KOPT-K1 (cell line): Measurements from ENCODE around the gene CTAG2.
"Not testable (repeated sequence)": the region's sequence is repeated elsewhere in the genome, so short reads cannot be mapped to it uniquely, and the experiment has no call there.

Experiments
- H3K27ac ChIP-seq: fragments of 200-600 bp; sonication (generic); 2 replicates; pipeline ENCODE4 v1.5.1; 2016; ENCODE audit warnings: antibody characterized with exemption, mild to moderate bottlenecking, low read depth, low read length; ENCODE audit not compliant: poor library complexity, severe bottlenecking
- H3K36me3 ChIP-seq: fragments of 200-600 bp; sonication (generic); 2 replicates; pipeline ENCODE4 v1.5.1; 2017; ENCODE audit warnings: antibody characterized with exemption, mild to moderate bottlenecking, low read length, moderate library complexity; ENCODE audit not compliant: insufficient read depth
- H3K9me3 ChIP-seq: fragments of 200-600 bp; sonication (generic); 2 replicates; pipeline ENCODE4 v1.5.1; 2017; ENCODE audit warnings: antibody characterized with exemption, low read length, mild to moderate bottlenecking; ENCODE audit not compliant: insufficient read depth, poor library complexity, severe bottlenecking

The CTAG2 gene

DNA sequence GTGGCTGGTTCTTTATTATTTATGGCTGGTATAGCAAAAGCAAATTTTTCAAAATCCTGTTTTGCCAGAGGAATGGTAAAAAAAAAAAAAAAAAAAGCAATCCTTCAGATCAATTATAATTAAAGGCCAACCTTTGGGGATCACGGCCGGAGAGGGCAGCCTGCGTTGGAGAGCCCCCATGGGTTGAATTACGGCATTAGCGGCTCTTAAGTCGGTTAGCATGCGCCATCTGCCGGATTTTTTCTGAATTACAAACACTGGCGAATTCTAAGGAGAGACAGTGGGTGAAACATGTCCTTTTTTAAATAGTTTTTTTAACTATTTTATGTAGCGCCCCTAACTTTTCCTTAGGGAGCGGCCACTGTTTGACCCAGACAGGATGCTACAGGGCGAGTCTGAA, 39.8 kb downstream of the CTAG2 start:
- not testable (repeated sequence) for H3K36me3 ChIP-seq, H3K9me3 ChIP-seq, H3K27ac ChIP-seq

DNA sequence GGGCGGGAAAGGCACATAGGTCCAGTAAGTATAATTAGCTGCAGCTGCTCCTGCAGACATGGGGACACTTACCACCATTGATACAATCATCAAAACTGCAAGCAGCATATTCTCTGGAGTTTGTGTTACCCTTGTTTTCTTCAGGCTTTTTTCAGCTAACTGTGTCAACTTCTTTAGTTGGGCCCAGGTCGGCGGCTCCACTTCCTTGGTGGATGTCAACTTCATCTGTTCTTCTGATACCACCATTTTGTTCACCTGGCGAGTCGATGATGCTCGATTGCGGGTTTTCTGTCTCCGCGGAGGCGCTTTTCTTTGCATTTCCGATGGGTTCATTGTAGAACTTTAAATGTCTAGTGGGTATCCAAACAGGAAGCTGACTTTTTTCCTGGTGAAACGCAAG, 42.2 kb downstream of the CTAG2 start:
- not testable (repeated sequence) for H3K9me3 ChIP-seq, H3K27ac ChIP-seq, H3K36me3 ChIP-seq

DNA sequence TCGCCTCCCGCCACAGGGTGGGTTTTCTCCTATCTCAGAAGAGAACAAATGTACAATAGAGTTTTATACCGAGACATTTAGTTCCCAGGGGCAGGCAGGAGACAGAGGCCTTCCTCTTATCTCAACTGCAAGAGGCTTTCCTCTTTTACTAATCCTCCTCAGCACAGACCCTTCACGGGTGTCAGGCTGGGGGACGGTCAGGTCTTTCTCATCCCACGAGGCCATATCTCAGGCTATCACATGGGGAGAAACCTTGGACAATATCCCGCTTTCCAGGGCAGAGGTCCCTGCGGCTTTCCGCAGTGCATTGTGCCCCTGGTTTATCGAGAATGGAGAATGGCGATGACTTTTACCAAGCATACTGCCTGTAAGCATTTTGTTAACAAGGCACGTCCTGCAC, 44.6 kb downstream of the CTAG2 start:
- not testable (repeated sequence) for H3K27ac ChIP-seq, H3K36me3 ChIP-seq, H3K9me3 ChIP-seq

DNA sequence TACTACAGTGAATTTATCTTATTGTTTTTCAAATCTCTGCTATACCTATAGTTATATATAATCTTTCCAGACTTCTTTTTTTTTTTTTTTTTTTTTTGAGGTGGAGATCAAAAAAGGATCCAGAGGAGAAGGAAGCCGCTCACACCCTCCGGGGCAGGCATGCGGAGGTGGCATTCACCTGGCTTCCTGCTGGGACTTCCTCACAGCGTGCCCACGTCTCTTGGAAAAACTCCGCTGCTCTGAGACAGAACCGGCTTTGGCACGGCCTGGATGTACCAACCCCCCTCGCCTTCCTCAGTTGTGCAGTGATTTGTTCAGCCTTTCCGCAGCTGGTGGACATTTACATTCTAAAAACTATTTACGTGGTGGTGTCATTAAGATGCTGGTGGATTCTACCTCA, 45.4 kb downstream of the CTAG2 start:
- H3K9me3 ChIP-seq, H3K27ac ChIP-seq, H3K36me3 ChIP-seq: not testable (repeated sequence)

DNA sequence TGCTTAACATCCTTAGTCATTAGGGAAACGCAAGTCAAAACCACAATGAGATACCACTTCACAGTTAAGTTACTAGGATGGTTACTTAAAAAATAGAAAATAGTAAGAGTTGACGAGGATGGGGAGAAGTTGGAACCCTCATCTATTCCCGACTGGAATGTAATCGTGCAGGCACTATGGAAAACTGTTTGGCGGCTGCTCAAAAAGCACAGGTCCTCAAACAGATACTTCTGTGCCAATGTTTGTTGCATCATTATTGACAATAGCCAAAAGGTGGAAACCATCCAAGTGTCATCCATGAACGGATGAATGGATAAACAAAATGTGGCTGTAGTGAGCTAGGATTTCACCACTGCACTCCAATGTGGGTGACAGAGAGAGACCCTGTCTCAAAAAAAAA, 46.0 kb downstream of the CTAG2 start:
- Histone ChIP-seq H3K27ac (no peak overlapping the region), H3K9me3 (no peaks in the 10 kb centered on the region), H3K36me3 (no peaks in the 10 kb centered on the region)

DNA sequence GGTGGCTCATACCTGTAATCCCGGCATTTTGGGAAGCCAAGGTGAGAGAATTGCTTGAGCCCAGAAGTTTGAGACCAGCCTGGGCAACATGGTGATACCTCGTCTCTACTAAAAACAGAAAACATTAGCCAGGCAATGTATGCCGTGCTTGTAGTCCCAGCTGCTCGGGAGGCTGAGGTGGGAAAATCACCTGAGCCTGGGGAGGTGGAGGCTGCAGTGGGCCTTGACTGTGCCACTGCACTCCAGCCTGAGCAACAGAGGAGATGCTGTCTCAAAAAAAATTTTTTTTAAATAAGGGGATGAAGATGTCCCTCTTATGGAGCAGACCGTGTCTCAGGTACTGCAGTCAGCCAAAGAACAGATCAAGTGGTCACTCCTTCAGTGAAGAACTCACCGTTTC, 47.8 kb downstream of the CTAG2 start:
- Histone ChIP-seq H3K36me3 (no peaks in the 10 kb centered on the region), H3K9me3 (no peaks in the 10 kb centered on the region), H3K27ac (no peak overlapping the region)

DNA sequence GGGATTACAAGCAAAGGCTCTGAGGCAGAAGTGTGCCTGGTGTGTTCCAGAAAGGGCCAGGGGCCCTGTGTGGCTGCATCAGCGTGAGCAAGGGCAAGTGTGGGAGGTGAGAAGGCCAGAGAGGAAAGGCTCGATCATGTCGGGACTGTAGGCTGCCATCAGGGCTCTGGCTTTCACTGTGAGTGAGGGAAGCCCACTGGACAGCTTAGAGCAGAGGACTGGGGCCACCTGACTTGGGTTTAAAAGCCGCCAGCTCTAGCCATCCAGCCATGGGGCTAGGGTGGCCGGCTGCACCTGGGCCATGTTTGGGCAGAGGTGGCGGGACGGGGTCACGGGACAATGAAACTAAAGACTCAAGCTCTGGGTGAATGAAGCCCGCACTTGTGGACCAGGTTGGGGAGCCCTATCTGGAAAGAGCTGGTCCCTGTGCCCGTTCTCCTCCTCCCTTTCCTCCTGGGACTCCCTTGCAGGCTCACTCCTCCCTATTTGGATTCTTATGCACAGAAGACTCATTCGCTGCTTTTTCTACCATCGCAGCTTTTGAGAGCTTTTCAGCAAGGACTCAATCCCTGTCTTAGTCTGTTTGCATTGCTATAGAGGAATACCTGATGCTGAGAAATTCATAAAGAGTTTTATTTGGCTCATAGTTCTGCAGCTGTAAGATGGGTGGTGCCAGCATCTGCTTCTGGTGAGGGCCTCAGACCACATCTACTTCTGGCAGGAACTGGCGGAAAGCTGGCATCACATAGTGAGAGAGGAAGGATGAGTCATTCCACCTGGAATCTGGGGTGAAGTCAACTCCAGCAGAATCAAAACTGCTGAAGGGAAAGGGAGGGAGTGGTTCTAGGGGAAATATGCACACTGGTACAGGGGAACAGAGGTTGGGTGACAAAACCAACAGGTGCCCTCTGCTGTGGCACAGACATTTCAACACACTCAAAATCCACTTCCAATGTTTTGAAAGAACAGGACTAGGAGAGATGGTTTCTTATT, 49.6 kb downstream of the CTAG2 start:
- H3K27ac ChIP-seq = no peak overlapping the region
- H3K36me3 ChIP-seq = no peaks in the 10 kb centered on the region
- H3K9me3 ChIP-seq = no peaks in the 10 kb centered on the region

DNA sequence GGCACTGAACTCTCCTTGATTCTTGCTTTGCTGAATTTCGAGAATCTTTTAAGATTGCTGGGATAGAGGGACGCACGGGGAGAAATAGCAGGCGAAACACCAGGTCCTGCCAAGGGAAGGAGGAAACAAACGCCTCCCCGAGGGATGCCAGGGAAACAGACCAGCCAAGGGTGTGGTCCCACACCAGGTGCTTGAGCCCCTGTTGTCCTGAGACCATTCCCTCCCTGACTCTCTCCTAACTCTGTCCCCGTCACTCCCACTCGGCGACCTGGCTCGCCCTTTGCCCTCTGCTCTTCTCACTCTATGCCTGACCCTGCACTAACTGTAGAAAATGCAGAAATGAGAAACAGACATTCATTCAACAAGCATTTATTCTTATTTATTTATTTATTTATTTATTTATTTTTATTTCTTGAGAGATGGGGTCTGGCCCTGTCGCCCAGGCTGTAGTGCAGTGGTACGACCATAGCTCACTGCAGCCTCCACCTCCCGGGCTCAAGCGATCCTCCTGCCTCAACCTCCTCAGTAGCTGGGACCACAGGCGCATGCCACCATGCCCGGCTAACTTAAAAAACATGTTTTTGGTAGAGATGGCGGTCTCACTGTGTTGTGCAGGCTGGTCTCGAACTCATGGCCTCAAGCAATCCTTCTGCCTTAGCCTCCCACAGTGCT, 50.5 kb downstream of the CTAG2 start:
- H3K27ac ChIP-seq = no peak overlapping the region
- H3K9me3 ChIP-seq = no peaks in the 10 kb centered on the region

DNA sequence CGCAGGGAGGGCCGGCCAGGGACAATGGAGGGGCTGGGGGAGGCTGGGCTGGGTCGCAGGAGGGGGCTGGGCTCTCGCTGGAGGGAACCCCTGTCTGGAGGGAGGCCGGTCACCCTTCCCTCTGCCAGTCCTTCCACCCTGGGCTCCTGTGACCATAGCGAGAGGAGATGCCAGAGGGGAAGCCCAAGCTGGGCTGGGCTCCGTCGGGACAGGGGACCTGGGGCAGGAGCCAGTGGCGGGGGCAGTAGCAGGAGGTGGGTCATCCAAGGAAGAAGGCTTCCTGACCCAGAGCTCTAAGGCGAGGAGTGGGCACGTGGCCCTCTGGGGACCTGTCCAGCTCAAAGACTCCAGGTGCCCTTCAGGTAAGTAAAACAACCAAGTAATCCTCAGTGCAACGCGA, 51.2 kb downstream of the CTAG2 start:
- Histone ChIP-seq H3K36me3 (no peaks in the 10 kb centered on the region), H3K9me3 (no peaks in the 10 kb centered on the region), H3K27ac (no peak overlapping the region)

More for the DNA sequence above, 50.5 kb downstream of the CTAG2 start:
- H3K36me3 ChIP-seq = no peaks in the 10 kb centered on the region
